GM21825 (cell line): ENCODE data around the gene TPP2.

Experiments
- ATAC-seq: cut with Tn5 transposase; IDR thresholded peaks from one replicate; pipeline ENCODE4 v1.9.1; 2021; ENCODE audit warnings: mild to moderate bottlenecking, moderate library complexity; ENCODE audit not compliant: unreplicated experiment

TPP2 gene

GRCh38 chr13:102692491-102692826, 95.7 kb downstream of the TPP2 start:
- ATAC-seq, result no peak

- ATAC-seq, result no peak
These were observed 96.5 kb downstream of the TPP2 start for GRCh38 chr13:102693250-102693649.

DNA sequence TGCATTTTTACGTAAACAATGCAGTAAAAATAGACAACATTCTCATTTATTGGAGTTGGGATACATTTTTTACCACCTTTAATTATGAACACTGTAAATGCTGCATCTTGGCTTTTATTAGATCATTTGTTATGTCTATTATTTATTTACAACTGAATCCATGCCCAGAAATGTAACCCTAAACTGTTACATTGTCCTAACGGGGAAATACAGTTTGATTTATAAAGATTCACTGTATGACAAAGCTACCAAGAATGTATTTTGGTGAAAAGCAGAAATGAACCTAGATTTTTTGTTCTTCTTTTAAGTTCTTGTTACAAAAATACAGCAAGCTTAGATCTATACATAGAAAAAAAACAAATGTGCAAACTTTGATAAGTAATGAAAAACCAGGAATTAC, 97.0 kb downstream of the TPP2 start:
- no peak for ATAC-seq

DNA sequence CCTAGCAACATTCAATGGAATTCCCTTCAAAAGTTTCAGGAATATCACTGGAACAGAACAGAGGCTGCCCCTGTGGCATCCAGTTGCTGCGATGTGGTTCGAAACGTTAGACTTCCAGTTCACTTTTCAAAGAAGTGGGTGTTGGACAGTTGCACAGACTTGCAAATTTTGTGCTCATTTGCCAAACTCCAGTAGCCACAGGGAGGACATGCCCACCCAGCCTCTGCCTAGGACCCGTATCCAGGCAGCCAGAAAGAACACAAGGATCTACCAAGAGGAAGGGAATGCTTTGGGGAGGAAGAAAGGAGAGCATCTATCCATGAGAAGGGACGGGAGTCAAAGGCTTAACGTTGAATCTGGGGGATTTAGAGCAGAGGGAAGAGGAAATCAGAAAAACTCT, 98.2 kb downstream of the TPP2 start, which contains the start of gene METTL21C:
Gene METTL21C, minus strand, starts transcription at position 108 of the 400 bp plus-strand sequence. CDS start 546 bp downstream, outside the sequence.
- ATAC-seq, result no peak

GRCh38 chr13:102696465-102696864, 99.7 kb downstream of the TPP2 start:
- ATAC-seq, result no peak

GRCh38 chr13:102697264-102697663, 100.5 kb downstream of the TPP2 start:
- no peak for ATAC-seq

DNA sequence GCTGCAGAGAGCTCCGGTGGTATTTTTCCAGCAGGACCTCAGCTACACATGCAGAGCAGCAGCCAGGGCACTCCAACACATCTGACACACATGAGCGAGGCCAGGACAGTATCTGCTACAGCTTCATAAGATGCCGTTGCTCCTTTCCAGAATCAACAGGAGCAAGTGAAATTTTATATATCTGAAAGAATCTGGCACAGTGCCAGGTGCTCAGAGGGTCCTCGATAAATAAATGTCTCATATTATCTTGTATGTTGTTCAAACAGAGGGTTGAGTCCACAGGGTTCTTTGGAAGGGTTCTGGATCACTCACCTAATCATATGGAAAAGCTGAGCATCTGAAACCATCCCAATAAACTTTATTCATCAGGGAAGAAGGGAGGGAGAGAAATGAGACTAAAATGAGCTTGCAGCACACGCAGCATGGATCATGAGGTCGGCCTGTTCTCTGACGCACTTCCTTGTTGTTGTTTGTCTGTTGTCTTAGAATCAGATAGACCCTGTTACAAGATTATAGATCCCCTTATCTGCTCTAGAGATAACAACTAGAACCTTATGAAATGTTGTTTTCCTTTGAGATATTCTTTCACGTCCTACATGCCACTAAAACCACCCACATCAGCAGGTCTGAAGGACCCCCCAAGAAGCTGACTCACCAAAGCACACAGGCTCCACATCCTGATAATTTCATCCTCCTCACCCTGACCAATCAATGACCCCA, 101.3 kb downstream of the TPP2 start:
- no peak for ATAC-seq

DNA sequence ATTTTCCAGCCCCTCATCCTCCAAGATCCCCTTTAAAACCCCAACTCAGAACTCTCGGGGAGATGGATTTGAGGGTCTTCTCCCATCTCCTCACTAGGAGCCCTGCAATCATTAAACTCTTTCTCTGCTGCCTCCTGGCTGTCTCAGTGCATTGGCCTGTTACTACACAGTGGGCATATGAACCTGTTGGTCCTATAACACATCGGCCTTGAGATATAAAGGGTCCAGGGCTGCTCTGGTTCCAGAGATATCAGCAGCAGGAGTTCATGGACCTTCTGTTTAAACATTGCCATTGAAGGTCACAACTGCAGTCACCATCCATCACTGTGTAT, 101.8 kb downstream of the TPP2 start:
- ATAC-seq, result no peak

GRCh38 chr13:102699504-102699903, 102.7 kb downstream of the TPP2 start:
- no peak for ATAC-seq

GRCh38 chr13:102700088-102701031, 103.6 kb downstream of the TPP2 start:
- ATAC-seq, result no peak

- ATAC-seq, result no peak
These were observed 104.5 kb downstream of the TPP2 start for GRCh38 chr13:102701331-102701730.

- no peak for ATAC-seq
These were observed 106.4 kb downstream of the TPP2 start for GRCh38 chr13:102702965-102703725.

DNA sequence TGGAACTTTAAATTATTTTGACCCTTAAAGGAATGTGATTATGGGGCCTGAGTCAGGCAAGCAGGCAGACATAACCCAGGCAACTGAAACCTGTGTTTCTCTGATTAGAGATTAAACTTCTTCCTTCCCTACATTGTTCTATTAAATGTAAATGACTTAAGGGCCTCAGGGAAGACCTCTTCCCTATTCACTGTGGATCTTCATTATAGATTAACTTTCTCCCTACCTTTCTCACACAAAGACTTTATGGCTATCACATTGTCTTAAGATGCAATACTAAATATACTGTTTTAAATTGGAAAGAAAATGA, 106.9 kb downstream of the TPP2 start:
- no peak for ATAC-seq

- ATAC-seq, result no peak
These were observed 107.7 kb downstream of the TPP2 start for GRCh38 chr13:102704238-102705058.

- ATAC-seq, result no peak
These were observed 110.7 kb downstream of the TPP2 start for GRCh38 chr13:102707467-102707866.

DNA sequence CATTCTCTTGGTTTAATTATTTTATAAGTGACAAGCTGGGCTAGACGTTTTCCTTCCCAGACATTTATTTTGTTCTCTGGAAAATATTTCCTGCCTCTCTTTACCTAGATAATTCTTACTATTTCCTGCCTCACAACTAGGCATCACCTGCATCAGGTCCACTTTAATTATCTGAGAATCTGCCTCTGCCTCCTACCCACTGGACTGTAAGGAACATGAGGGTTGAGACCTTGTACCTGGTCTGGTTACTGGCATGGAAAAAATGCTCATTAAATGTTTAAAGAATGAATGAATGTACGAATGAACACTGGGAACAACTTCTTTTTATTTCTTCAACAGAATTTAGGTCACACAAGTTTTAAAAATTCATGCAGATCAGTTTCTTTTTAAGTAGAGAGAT, 111.4 kb downstream of the TPP2 start:
- no peak for ATAC-seq

GRCh38 chr13:102708991-102709390, 112.2 kb downstream of the TPP2 start:
- ATAC-seq, result no peak

DNA sequence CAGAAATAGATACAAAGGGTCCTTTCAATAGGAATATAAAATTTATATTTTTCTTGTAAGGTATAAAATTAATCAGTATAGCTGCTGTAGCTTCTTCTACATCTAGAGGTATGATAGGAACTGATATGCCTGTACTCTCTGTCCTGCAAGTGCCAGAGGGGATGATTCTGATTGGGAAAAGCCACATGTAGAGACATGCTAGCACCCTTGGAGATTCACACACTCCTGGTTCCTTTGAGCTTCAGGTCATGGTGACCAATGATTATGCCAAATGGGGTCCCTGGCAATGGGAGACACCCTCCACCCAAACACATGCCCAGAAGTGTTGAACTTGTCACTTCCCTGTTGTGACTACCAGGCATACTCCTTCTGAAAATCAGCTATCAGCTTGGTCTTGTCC, 112.8 kb downstream of the TPP2 start:
- no peak for ATAC-seq

- no peak for ATAC-seq
These were observed 113.5 kb downstream of the TPP2 start for GRCh38 chr13:102710261-102710679.

DNA sequence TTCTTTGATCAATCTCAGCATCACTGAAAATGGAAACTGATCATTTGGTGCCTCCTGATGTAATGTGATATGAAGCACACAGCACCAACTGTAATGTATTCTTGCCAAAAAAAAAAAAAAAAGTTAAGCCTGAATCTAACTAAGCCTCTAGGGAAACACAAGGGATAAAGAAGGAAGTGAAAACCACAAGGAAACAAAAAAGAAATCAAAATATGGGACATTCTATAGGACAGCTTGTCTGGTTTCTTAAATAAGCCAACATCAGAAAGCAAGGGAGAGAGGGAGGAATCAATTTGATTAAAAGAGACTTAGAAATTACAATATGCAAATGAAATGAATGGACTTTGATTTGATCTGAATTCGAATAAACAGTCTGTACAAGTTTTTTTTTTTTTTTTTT, 118.7 kb downstream of the TPP2 start:
- ATAC-seq, result no peak

- ATAC-seq, result no peak
These were observed 122.0 kb downstream of the TPP2 start for GRCh38 chr13:102718746-102719145.
